Activated T-helper 1 cell treated with anti-CD3 and anti-CD28 coated beads, Interleukin-2, amount 50 U/mL, for 16 hours (primary cell): ENCODE results near the gene FOXA1.

Source experiments
- DNase-seq, 2 donors: peaks; one replicate each; pipeline ENCODE4 v3.0.0-alpha.2; 2020; ENCODE audit warnings: low read depth in 1 of 2, low spot score in 1 of 2

The FOXA1 gene

DNA sequence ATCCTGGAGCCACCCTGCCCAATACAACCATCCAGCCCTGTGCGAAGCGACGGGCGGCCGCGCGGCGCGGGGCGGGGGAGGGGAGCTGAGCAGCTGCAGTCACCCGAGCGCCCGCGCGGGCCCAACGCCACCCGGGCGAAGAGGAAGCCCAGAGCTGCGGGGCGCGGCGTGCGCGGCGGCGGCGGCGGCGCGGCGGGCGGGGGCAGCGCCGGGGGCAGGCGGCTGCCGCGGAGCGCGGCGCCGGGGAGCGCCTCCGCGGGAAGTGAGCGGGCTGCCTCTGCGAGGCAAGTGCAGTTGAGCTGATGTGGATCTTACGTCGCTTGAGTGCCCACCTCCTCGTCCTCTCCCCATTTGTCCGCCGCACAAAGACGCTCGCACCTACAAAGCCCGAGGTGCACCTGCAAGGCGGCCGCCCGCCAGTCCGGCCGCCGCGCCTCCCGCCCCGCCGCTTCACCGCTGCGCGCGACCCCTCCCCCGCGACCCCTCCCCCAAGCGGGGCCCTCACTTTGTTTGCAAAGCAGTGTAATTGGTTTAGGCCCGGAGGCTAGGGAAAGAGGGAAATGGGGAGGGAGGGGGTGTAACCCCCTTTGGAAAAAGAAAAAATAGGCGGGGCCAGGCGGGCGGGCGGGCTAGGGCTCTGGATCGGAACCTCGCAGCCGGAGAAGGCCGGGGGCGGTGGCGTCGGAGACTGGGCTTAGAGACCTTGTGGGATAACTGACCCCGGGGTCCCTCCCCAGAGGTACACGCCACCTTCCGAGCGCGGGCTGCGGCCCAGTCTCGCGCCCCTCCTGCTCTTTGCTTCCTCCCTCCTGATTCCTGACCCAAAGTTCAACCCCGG is at the start of gene FOXA1, which contains the start of gene TTC6:
Gene FOXA1, minus strand, starts transcription at position 279 of the 838 bp plus-strand sequence. Its CDS starts 277 bp downstream, at position 2.
Gene TTC6, plus strand, starts transcription at position 659 of the 838 bp plus-strand sequence. CDS start 26,436 bp downstream, outside the sequence.
- DNase-seq = no peak

DNA sequence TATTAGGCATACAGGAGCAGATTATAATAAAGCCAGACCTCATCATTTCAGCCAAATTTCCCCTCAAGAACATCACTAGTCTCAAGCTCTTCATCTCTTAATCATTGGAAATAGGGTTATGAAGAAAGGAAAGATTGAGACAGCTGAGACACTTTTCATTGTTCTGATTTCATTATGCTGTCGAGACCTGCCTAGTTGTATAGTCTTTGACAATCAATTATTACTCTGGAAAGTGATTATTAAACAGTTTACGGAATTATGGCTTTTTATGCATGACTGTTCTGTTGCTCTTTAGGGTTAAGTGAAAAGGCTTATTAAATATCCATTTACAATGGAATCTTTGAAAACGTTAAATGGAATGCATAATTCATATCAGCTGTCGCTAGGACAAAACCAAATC is 48.7 kb upstream of the FOXA1 start:
- DNase-seq = no peak

DNA sequence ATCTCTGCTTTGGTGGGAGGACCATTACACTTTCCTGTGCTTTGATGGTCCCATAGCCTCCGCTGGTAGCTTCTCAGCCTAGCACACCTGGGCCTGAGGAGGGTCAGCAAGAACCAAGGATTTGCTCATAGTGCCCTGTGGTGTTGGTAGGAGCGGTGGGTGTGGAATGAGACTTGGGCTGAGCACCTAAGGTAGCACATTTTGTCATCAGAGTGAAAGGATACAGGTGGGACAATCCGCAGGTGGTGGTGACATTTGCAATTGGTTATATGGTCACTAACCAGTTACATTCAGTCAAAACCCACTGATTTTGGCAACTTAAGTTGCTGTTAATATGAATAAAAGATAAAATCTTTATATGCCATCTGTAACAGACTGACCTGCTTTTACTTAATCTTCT is 47.1 kb upstream of the FOXA1 start:
- no peak for DNase-seq

DNA sequence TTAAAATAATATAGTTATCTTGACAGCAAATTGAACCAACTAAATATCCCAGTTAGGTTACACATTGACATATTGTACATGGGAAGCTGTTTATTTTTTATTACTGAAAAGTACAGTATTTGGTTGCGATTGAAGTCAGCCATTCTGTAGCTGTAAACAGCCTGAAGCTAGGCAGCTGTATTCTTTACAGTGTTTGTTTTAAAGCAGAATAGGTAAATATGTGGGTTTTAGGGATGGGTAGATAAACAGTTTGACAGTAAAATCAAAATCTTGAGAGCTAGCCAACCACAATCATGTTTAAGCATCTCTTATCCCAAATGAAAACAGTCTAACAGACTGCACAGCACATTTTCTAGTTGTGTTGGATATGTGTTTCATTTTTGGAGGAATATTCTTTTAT is 46.1 kb upstream of the FOXA1 start:
- DNase-seq = no peak

DNA sequence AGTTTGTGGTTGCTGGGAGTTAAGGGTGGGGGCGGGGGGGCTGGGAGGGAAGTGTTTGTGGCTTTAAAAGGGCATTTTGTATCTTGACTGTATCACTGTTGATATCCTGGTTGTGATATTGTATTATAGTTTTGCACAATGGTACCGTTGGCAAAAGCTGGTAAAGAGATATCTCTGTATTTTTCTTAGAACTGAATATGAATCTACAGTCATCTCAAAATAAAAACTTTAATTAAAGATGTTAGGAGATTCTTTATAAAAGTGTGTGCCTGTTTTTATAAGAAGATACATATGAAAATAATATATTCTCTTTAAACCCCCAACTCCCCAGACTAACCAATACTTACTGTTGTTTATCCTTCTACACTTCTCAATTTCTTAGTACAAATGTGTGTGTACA is 43.5 kb upstream of the FOXA1 start:
- no peak for DNase-seq

DNA sequence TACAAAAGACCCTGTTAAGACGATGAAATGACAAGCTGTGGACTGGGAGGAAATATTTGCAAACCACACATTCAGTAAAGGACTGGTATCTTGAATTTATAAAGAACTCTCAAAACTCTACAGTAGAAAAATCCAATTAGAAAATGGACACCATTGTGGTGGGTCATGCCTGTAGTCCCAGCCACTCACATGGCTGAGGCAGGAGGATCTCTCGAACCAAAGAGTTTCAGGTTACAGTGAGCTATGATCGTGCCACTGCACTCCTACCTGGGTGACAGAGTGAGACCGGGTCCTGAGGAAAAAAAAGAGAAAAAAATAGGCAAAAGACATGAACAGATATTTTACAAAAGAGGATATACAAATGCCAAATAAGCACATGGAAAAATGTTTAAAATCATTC is 42.3 kb upstream of the FOXA1 start:
- no peak for DNase-seq

DNA sequence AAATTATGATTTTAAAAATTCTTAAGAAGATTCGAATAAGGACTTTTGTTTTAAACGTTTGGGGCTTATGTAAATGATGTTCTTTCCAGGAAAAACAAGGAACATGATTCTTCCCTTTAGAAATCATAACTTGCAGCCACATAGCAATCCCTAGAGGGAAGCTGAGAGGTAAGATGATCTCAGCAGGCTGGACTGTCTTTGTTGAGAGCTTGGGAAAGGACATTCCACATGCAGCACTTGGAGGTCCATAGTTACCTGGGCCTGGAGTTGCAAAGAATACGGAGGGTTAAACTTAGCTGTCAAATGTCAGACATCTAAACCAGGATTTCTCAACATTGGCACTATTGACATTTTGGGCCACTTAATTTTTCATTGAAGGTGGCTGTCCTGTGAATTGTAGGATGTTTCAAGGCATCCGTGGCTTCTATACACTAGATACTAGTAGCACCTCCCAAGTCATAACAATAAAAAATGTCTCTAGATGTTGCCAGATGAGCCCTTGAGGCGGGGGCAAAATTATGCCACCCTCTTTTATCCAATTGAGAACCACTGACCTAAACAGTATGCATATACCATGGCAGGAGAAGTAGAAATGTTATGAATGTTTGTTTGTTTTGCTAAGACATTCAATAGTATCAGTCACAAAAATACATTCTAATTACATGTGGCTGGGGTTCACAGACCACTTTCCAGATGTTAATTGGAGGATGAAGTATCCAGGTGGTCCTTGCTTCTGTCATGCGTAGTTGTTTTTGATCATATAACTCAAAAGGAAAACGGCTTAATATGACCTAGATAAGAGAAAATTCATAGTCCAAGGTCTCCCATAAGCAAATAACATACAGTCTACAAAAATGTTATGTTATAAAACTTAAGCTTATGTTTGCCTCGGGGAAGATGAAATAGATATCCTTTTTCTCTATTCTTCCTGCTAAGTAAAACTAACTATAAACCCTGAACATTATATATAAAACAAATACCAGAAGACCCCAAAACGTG is 30.8 kb upstream of the FOXA1 start:
- no peak for DNase-seq

DNA sequence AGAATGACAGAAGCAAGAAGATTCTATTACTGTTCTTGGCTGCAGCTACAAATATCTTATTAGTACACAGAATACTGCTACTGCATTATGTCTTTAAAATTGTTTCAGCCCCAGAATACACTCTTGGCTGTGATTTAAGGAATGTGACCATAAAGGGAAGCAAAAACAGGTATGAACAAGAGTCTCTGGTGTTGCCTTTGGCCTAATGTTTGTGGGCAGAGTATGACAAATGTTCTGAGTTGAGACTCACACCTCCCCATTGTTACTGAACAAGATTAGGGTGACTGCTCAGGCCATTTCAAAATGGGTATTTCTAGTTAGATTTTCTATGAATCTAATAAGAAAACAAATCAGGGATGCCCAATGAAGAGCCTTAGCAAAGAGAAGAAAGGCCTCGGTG is 28.9 kb upstream of the FOXA1 start:
- no peak for DNase-seq

DNA sequence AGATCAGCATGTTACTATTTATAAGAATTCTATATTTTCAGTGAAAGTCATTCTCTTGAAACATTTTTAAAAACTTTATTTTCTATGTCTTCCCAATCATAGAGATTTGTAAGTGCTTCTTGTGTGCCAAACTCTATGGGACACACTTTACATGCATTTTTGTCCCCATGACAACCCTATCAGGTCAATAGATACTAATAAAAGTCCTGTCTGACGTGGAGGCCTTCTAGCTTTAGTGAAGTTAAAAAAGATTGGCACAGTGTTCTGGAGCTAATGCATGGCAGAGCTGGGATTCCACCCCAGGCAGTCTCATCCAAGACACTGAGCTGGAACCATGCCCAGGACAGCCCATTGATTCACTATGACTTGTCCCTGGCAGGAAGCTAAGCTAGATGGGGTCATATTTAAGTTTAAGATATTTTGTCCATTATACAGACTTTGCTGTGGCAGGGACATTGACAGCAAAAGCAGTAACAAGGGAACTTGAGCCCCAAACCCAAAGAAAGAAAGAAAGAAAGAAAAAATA is 28.4 kb upstream of the FOXA1 start:
- DNase-seq = no peak

DNA sequence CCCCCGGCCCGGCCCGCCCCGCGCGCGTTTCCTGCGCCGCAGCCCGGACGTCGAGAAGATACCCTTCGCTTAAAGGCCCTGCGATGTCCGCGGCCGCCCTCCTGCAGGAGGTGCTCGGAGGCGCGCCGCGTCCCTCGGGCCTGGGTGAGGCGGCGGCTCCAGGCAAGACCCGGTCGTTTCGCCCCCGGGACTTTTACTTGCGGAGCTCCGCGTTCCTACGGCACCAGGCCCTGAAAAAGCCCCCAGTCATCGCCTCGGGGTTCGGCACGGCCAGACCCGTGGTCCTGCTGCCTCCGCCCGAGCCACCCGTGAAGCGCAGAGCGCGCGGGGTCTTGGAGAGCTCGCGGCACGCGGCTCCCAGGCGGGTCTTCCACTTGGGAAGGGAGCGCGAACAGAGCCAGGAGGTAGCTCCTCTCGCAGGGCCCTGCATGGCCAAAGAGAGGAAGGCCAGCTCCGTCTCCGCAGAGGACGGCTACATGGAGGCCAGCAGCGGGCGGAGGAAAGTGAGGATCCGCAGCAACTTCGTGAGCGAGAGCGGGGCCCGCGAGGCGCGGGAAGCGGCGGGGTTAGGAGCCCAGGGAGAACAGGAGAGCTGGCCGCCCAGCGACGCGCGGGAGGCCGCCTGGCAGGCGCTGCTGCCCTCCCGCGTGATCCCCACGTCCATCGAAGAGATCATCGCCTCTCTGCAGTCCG is 27.3 kb upstream of the FOXA1 start:
- DNase-seq = no peak

DNA sequence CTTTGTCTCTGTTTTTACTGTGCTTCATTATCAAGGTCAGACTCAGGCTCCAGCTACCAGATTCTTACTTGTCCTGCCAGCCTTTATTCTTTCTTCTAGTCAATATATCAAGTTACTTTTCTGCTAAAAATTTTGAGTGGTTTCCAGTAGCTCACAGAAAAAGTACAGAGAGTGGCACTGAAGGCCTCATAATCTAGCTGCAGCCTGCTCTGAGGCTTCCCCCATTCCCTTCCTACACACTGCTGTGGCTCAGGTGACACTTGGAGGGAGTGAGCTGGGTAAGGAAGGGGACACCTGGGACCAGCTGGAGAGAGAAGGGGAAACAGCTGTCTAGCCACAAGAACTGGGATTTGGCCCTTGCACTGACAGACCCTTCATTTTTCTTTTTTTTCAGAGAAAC is 25.8 kb upstream of the FOXA1 start:
- DNase-seq = no peak

DNA sequence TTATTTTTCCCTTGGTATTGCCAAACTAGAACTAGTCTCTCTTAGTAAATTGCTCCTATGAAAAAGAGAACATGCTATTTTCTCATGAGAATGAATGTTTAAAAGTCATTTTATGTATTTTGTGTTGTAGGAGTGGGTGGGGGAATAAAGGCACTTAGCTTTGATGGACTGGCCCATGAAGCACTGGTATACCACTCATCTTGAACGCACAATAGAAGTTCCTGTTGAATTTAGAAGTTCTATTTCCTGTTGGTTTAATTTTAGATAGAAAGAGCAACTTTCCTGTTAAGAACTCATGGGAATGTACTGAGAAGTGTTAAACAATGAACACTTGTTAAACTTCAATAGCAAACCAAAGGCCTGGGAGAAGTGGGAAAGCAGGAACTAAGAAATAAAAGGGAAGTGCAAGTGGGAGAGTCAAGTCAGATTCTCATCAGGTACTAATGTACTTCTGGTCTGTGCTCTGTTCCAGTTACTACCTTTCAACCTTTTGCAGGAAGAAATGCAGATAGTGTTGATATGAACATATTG is 23.5 kb upstream of the FOXA1 start:
- DNase-seq = no peak

DNA sequence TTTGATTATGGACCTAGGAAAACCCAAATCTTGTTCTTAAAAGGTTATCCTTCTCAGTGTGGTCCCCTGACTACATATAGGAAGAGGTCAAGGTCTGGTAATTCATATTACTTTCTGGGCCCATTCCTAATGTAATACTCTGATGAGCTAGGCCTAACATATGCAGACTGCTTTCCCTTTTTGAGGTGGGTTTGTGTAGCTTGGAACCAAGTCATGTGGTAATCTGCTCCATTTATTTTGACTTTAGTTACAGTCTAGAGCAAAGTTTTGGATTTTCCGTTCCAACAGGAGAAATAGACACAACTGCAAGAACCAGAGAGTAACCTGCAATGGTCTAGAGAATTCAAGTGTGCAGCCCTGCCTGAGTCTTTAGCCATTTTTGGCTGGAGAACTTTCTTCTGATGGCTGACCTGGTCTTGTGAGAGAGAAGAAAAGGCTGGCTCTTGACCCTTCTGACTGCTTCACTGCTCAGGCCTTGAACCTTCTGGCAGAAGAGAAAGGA is 22.9 kb upstream of the FOXA1 start:
- no peak for DNase-seq

DNA sequence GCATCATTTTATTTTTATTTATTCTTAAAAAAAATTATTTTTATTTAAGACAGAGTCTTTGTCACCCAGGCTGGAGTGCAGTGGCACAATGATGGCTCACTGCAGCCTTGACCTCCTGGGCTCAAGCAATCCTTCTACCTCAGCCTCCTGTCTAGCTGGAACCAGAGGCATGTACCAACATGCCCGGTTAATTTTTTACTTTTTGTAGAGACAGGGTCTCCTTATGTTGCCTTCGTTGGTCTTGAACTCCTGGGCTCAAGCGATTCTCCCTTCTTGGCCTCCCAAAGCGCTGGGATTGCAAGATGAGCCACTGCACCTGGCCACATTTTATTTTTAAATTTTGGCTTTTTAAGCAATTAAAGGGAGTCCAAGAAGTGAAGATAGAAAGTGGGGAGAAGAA is 21.8 kb upstream of the FOXA1 start:
- DNase-seq = no peak

DNA sequence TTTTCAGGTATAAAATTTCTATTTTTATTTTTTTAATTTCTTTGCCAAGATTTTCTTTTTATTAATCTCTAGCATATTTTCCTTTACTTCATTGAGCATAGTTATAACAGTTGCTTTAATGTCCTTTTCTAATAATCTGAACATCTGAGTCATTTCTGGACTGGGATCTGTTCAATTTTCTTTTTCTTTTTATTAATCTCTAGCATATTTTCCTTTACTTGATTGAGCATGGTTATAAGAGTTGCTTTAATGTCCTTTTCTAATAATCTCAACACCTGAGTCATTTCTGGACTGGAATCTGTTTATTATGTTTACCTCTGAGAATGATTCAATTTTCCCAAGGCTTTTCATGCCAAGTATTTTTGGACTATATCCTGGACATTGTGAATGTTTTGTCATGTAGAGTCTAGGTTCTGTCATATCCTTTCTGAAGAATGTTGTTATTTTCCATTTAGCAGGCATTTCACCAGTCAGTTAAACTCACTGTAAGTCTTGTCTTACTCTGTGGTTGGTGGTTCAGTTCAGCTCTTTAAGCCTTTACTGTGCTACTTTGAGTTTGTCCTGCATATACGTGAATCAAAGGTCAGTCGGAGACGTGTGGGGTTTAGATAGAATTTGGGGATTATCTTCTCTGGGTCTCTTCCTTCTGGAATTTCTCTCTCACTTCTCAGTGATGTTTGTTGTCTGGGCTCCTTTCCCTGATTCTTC is 20.7 kb upstream of the FOXA1 start:
- DNase-seq = no peak

DNA sequence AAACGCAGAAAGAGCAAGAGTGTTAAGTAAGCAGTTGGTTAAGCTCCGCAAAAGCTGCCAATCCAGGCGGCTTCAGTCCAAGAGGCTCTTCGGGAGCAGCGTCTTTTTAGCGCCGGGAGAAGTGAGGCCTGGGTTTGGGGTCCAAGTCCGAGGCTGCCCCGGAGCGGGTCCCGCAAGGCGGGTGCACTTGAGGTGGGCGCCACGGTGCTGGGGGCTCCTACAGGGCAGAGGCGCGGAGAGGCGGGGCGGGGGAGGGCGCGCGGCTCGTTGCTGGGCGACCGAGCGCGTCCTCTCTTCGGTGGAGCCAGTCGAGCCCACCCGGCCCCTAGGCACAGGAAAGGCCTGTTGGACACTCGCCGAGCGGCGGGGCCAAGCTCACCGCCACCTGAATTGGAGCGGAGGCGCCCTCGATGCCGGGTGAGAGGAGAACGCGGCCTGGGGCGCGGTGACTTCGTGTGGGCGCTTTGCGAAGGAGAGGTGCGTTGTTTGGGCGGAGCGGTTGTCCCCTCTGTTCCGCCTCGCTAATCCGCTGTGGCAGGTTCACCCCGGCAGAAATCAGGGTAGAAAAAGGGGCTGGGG is 16.0 kb upstream of the FOXA1 start:
- no peak for DNase-seq

DNA sequence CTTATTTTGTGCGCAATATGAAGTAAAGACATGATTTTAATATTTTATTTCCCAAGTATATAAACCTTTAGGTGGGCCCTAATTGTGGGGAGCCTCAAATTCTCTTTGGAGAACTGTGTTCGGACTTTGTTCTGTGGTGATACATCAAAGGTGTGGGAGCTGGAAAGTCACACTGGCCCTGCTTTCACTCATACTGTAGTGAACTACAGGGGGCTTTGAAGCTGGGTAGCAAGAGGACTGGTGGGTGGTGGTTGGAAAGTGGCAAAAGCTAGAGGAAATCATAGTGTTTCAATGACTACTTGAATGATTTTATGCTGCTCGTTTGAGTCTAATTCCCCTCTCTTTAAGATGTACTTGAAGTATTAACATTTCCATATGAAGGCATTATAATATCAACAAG is 13.6 kb upstream of the FOXA1 start:
- no peak for DNase-seq

DNA sequence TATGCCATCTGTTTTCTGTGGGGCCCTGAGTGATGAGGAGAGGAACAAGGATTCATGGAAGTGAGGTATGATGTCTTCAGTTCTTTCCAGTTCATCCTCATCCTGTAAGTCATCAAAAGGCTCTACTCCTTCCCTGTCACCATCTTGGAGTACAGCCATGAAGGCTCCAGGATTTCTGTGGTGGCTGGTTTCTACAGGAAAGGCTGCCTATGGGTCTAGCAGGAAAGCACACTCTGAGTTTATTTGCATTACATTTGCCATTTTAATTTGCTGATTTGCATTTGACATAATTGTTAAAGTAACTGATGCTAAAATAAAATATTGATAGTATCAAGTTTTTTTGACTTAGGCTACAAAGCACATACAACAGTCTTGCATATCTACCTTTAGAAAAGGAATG is 11.6 kb upstream of the FOXA1 start:
- DNase-seq = no peak

DNA sequence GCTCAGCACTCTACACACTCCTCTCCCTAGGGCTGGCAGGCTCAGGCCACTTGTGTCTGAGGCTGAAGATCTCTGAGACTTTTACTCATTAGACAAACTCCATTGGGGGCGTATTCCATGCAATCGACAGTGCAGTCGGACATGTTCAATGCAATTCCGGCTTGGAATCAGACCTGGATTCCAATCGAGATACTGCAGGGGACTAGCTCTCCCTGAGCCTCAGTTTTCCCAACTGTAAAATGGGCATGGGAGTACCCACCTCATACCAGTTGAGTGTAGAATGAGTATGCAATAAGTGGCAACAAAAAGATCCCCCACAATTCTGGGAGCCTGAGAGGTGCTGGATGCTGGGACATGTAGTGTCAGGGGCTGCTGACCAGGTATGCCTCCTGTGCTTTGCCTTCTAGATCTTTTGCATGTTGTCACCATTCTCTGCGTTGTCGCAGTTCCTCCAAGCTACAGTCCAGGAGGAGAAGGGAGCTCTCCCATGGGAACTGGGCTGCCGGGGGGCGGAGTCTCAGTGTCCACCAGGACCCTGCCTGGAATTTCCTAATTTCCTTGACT is 8.7 kb upstream of the FOXA1 start:
- no peak for DNase-seq
